ENCODE results near the gene ZSCAN32.

- TF ChIP-seq CTCF (IDR thresholded peaks at IDR 0.05) = no peak
- TF ChIP-seq POLR2A (IDR thresholded peaks at IDR 0.05) = no peak
Measured at GRCh38 chr16:3355589-3355988, 45.2 kb downstream of the ZSCAN32 start, which contains the start of gene OR2C1.

Measured in lower leg skin (tissue), 3 donors.